ENCODE data around the gene NFASC. TPM values are rescaled to one million over a fixed set of nuclear protein-coding genes. Genes with fewer than 3 reads are reported as not detected.

NFASC gene
- total RNA-seq, 1 donor from 2014 or later, result 29.6 TPM

DNA sequence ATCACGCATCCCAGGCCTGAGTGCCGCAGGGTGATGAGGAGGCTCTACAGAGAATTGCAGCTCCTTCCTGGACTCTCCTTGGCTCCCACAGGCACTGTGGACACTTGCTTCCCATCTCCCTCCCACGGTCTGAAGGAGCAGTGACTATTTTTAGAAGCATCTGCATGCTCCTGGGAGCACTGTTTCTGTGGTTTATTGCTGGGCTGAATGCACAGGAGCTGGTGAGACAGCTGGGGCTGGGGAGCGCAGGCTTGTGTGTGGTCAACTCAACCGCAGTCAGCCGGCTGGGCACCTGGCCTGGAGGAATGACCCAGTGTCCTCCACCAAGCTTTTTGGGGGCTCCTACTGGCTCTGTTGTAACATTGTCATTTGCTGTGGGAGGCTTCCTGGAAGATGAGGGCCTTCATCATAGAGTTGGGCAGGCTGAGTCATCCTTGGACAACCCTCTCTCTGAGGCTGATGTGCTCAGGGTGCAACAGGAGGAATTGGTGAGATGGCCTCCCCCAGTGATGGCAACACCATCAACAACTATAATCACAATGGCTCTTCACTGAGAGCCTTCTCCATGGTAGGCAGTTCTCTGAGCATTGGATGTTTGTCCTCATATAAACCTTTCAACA is 1.7 kb downstream of the NFASC start:
- peaks cover 5% of the 10 kb centered on the region for H3K79me2 ChIP-seq (ENCODE audit: insufficient read depth, low read length)
- DNase-seq (ENCODE audit: low read depth), result peak; percentile 86
- Mint-ChIP-seq H3K9me3 (ENCODE audit: unreplicated experiment) (peaks cover 5% of the 10 kb centered on the region), H3K27me3 (ENCODE audit: low read depth, unreplicated experiment) (peaks cover 5% of the 10 kb centered on the region), H3K36me3 (ENCODE audit: low read depth, unreplicated experiment) (peaks cover 7% of the 10 kb centered on the region), H3K4me1 (ENCODE audit: low read depth, unreplicated experiment) (peaks cover 20% of the 10 kb centered on the region), H3K4me3 (ENCODE audit: unreplicated experiment) (no peak overlapping the region), H3K27ac (ENCODE audit: unreplicated experiment) (no peak overlapping the region)
- no peak overlapping the region for H2AFZ ChIP-seq (ENCODE audit: low read depth, low read length)
- H3K9me3 ChIP-seq (ENCODE audit: insufficient read depth, low read depth, low read length), result no peaks in the 10 kb centered on the region
- no peak for FAIRE-seq
- peak overlapping the region; percentile 51 for H3K4me2 ChIP-seq (ENCODE audit: low read length)
- no peak overlapping the region for H3K4me3 ChIP-seq (ENCODE audit: insufficient read depth, low read depth, low read length)
- no peak overlapping the region for H3K9ac ChIP-seq (ENCODE audit: low read length)
- TF ChIP-seq EZH2 (IDR thresholded peaks at IDR 0.05; ENCODE audit: insufficient read depth, low read length), result no peak
- TF ChIP-seq, protein P1, sequence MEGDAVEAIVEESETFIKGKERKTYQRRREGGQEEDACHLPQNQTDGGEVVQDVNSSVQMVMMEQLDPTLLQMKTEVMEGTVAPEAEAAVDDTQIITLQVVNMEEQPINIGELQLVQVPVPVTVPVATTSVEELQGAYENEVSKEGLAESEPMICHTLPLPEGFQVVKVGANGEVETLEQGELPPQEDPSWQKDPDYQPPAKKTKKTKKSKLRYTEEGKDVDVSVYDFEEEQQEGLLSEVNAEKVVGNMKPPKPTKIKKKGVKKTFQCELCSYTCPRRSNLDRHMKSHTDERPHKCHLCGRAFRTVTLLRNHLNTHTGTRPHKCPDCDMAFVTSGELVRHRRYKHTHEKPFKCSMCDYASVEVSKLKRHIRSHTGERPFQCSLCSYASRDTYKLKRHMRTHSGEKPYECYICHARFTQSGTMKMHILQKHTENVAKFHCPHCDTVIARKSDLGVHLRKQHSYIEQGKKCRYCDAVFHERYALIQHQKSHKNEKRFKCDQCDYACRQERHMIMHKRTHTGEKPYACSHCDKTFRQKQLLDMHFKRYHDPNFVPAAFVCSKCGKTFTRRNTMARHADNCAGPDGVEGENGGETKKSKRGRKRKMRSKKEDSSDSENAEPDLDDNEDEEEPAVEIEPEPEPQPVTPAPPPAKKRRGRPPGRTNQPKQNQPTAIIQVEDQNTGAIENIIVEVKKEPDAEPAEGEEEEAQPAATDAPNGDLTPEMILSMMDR (IDR thresholded peaks at IDR 0.05; ENCODE audit: insufficient read depth, low read depth, low read length), result no peak
- no peak overlapping the region for H3K27ac ChIP-seq (ENCODE audit: low read depth, low read length)
- no peaks in the 10 kb centered on the region for H3K27me3 ChIP-seq (ENCODE audit: insufficient read depth, low read length)
- H4K20me1 ChIP-seq (ENCODE audit: insufficient read depth, low read length), result peaks cover 61% of the 10 kb centered on the region
- peaks cover 11% of the 10 kb centered on the region for H3K4me1 ChIP-seq (ENCODE audit: insufficient read depth, low read length)
- no peaks in the 10 kb centered on the region for H3K36me3 ChIP-seq (ENCODE audit: insufficient read depth, low read length)

DNA sequence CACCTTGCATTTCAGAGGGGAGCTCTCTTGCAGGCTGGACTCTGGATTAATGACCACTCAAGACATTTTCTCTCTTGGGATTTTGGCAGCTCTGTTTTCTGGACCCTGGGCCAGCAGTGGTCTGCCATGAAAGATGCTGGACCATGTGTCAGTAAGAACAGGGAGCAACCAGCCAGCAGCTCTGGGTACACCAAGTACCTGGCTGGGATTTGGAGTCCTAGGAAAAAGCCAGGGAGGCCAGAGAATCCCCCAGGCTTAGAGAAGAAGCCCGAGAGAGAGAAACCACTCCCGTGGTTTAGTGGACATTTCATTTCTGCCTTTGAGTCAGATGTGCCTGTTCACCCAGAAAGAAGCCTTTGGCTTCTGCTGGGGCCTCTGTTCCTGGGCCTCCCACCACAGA is 2.5 kb downstream of the NFASC start:
- no peak overlapping the region for H3K9ac ChIP-seq (ENCODE audit: low read length)
- peaks cover 5% of the 10 kb centered on the region for H3K9me3 Mint-ChIP-seq (ENCODE audit: unreplicated experiment)
- H3K9me3 ChIP-seq (ENCODE audit: insufficient read depth, low read depth, low read length), result no peaks in the 10 kb centered on the region
- FAIRE-seq, result no peak
- H3K27me3 ChIP-seq (ENCODE audit: insufficient read depth, low read length), result no peaks in the 10 kb centered on the region
- no peak overlapping the region for H3K4me2 ChIP-seq (ENCODE audit: low read length)
- no peak overlapping the region for H3K27ac Mint-ChIP-seq (ENCODE audit: unreplicated experiment)
- no peak overlapping the region for H2AFZ ChIP-seq (ENCODE audit: low read depth, low read length)
- H3K27me3 Mint-ChIP-seq (ENCODE audit: low read depth, unreplicated experiment), result peaks cover 4% of the 10 kb centered on the region
- H3K4me3 ChIP-seq (ENCODE audit: insufficient read depth, low read depth, low read length), result no peak overlapping the region
- peaks cover 11% of the 10 kb centered on the region for H3K4me1 ChIP-seq (ENCODE audit: insufficient read depth, low read length)
- no peaks in the 10 kb centered on the region for H3K36me3 ChIP-seq (ENCODE audit: insufficient read depth, low read length)
- H3K4me3 Mint-ChIP-seq (ENCODE audit: unreplicated experiment), result no peak overlapping the region
- no peak for TF ChIP-seq EZH2 (IDR thresholded peaks at IDR 0.05; ENCODE audit: insufficient read depth, low read length)
- TF ChIP-seq, protein P1 (IDR thresholded peaks at IDR 0.05; ENCODE audit: insufficient read depth, low read depth, low read length), result no peak
- H4K20me1 ChIP-seq (ENCODE audit: insufficient read depth, low read length), result peaks cover 53% of the 10 kb centered on the region
- H3K4me1 Mint-ChIP-seq (ENCODE audit: low read depth, unreplicated experiment), result peaks cover 20% of the 10 kb centered on the region
- DNase-seq (ENCODE audit: low read depth), result no peak
- H3K27ac ChIP-seq (ENCODE audit: low read depth, low read length), result no peak overlapping the region
- H3K36me3 Mint-ChIP-seq (ENCODE audit: low read depth, unreplicated experiment), result peaks cover 7% of the 10 kb centered on the region
- H3K79me2 ChIP-seq (ENCODE audit: insufficient read depth, low read length), result peaks cover 4% of the 10 kb centered on the region

DNA sequence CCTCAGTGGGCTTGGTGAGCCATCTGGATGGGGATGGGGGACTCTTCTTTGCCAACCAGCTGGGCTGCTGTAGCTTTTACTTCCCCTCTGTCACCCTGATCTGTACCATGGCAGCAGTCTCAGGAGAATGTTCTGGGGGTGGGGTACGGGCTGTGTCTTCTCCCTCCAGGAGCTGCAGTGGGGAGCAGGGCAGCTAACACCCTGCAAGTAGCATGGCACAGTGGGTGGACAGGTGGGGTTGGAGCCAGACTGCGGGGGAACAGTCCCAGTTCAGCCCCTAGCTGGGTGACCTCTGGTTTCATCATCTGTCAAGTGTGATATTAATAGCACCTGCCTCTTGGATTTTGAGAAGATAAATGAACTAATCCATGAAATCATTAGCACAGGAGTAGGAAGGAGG is 3.1 kb downstream of the NFASC start:
- TF ChIP-seq, protein P1 (IDR thresholded peaks at IDR 0.05; ENCODE audit: insufficient read depth, low read depth, low read length), result no peak
- TF ChIP-seq EZH2 (IDR thresholded peaks at IDR 0.05; ENCODE audit: insufficient read depth, low read length), result no peak
- no peaks in the 10 kb centered on the region for H3K9me3 ChIP-seq (ENCODE audit: insufficient read depth, low read depth, low read length)
- no peak overlapping the region for H3K4me2 ChIP-seq (ENCODE audit: low read length)
- peaks cover 4% of the 10 kb centered on the region for H3K27me3 Mint-ChIP-seq (ENCODE audit: low read depth, unreplicated experiment)
- no peak overlapping the region for H3K4me3 ChIP-seq (ENCODE audit: insufficient read depth, low read depth, low read length)
- H4K20me1 ChIP-seq (ENCODE audit: insufficient read depth, low read length), result peaks cover 49% of the 10 kb centered on the region
- FAIRE-seq (no peak), DNase-seq (ENCODE audit: low read depth) (no peak)
- peaks cover 11% of the 10 kb centered on the region for H3K4me1 ChIP-seq (ENCODE audit: insufficient read depth, low read length)
- H3K36me3 ChIP-seq (ENCODE audit: insufficient read depth, low read length), result no peaks in the 10 kb centered on the region
- no peak overlapping the region for H3K4me3 Mint-ChIP-seq (ENCODE audit: unreplicated experiment)
- no peak overlapping the region for H2AFZ ChIP-seq (ENCODE audit: low read depth, low read length)
- H3K9me3 Mint-ChIP-seq (ENCODE audit: unreplicated experiment), result peaks cover 5% of the 10 kb centered on the region
- peaks cover 20% of the 10 kb centered on the region for H3K4me1 Mint-ChIP-seq (ENCODE audit: low read depth, unreplicated experiment)
- peaks cover 7% of the 10 kb centered on the region for H3K36me3 Mint-ChIP-seq (ENCODE audit: low read depth, unreplicated experiment)
- H3K9ac ChIP-seq (ENCODE audit: low read length), result no peak overlapping the region
- H3K79me2 ChIP-seq (ENCODE audit: insufficient read depth, low read length), result peaks cover 4% of the 10 kb centered on the region
- no peaks in the 10 kb centered on the region for H3K27me3 ChIP-seq (ENCODE audit: insufficient read depth, low read length)
- no peak overlapping the region for H3K27ac Mint-ChIP-seq (ENCODE audit: unreplicated experiment)
- H3K27ac ChIP-seq (ENCODE audit: low read depth, low read length), result no peak overlapping the region

Measured in astrocyte (in vitro differentiated cells and primary cell).